ENCODE data around the gene USF2. TPM values are rescaled to one million over a fixed set of nuclear protein-coding genes. Genes with fewer than 3 reads are reported as not detected.
A peak's percentile ranks its signal among the peaks of the same experiment; 100 is the strongest.

The USF2 gene
- total RNA-seq, 1 experiment from 2014 or later, result 123 TPM

DNA sequence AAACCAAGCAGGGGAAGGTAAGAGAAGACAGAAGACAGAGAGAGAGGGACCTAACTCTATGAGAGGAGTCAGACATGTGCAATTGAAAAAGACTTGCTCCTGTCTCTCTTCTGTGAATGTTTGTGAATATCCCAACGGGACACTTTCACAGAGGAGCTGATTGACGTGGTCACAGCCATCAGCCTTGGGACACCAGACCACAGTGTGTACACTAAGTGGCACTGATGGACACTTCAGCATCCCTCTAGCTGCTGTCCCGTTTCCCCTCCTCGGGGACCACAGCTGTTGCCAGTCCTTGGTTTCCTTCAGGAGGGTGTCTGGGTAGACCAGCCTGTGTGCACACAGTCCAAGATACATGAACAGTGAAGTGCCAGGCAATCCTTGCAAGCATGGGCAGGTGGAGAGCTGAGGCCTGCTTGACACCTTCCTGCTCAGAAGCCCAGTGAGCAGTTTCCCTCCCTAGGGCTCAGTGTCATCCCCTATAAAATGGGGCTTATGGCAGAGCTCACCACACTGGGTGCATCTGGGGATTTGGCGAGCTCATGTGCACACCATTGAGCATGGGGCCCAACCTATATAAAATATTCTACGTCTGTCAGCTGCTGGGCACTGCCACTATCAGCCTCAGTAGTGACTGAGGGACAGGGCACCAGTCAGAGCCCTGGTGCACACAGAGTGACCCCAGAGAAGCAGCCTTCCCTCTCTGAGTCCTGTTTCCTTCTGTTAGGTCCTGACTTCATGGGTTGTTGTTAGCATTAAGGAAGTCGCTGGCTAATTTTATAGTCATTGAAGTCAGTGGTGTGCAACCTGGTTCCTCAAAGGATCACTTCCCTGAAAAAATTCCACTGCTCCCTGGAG, 4.3 kb upstream of the USF2 start:
- peak; percentile 19 for DNase-seq
- H3K27ac ChIP-seq (ENCODE audit: insufficient read length, low read depth, low read length), result no peak overlapping the region

More for the DNA sequence above, 4.3 kb upstream of the USF2 start:
- no peaks in the 10 kb centered on the region for H3K79me1 ChIP-seq (ENCODE audit: insufficient read depth, low read depth, low read length, poor library complexity, severe bottlenecking)
- H3K56ac ChIP-seq (ENCODE audit: insufficient read length, low read depth, low read length), result no peak overlapping the region
- H3K79me2 ChIP-seq (ENCODE audit: insufficient read depth, low read length), result no peaks in the 10 kb centered on the region
- H3K9me3 ChIP-seq (ENCODE audit: control insufficient read depth, low read depth, low read length), result no peaks in the 10 kb centered on the region
- no CpG with 5 or more reads among the region's 7 CpGs for WGBS (ENCODE audit: extremely low coverage, insufficient read length, low lambda C conversion rate)
- H3K36me3 Mint-ChIP-seq (ENCODE audit: insufficient read depth in 1 of 3, low read depth in 3 of 3), result peaks cover 16 to 67% (median 61%) of the 10 kb centered on the region in 3 experiments; a peak in 6 of 7 replicates
- H3K18ac ChIP-seq (ENCODE audit: insufficient read length, low read depth, low read length), result no peak overlapping the region
- no peak overlapping the region for H4K91ac ChIP-seq (ENCODE audit: insufficient read length, low read depth, low read length)
- no peak overlapping the region for H2AK5ac ChIP-seq (ENCODE audit: insufficient read length, low read length)
- H3K4me2 ChIP-seq (ENCODE audit: insufficient read depth, insufficient read length, low read length), result no peak overlapping the region
- TF ChIP-seq, protein P1, sequence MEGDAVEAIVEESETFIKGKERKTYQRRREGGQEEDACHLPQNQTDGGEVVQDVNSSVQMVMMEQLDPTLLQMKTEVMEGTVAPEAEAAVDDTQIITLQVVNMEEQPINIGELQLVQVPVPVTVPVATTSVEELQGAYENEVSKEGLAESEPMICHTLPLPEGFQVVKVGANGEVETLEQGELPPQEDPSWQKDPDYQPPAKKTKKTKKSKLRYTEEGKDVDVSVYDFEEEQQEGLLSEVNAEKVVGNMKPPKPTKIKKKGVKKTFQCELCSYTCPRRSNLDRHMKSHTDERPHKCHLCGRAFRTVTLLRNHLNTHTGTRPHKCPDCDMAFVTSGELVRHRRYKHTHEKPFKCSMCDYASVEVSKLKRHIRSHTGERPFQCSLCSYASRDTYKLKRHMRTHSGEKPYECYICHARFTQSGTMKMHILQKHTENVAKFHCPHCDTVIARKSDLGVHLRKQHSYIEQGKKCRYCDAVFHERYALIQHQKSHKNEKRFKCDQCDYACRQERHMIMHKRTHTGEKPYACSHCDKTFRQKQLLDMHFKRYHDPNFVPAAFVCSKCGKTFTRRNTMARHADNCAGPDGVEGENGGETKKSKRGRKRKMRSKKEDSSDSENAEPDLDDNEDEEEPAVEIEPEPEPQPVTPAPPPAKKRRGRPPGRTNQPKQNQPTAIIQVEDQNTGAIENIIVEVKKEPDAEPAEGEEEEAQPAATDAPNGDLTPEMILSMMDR (conservative IDR thresholded peaks at IDR 0.05), result no peak
- H4K8ac ChIP-seq (replicated peaks; ENCODE audit: insufficient read length, low read depth, low read length), result no peak overlapping the region
- H3K14ac ChIP-seq (ENCODE audit: insufficient read depth, low read length), result no peak overlapping the region
- H4K5ac ChIP-seq (ENCODE audit: insufficient read length, low read depth, low read length), result no peak overlapping the region
- H3T11ph ChIP-seq (ENCODE audit: low read length), result no peak overlapping the region
- H3K27me3 ChIP-seq (ENCODE audit: insufficient read depth, low read length), result no peaks in the 10 kb centered on the region
- H2AFZ ChIP-seq (ENCODE audit: low read length), result no peak overlapping the region
- H3K4me3 Mint-ChIP-seq, result peak overlapping the region in 1 of 2 experiments; percentile 32; a peak in 1 of 5 replicates
- H3K4me1 ChIP-seq (ENCODE audit: insufficient read depth, low read length), result no peaks in the 10 kb centered on the region
- no peak overlapping the region for H2BK15ac ChIP-seq (ENCODE audit: low read depth, low read length)
- H3K27ac Mint-ChIP-seq, result peak overlapping the region in 1 of 3 experiments; percentile 78; a peak in 1 of 7 replicates
- no peak overlapping the region for H3K23ac ChIP-seq (ENCODE audit: insufficient read length, low read depth, low read length)
- no peaks in the 10 kb centered on the region for H3K27me3 Mint-ChIP-seq (ENCODE audit: low read depth)
- H3K4ac ChIP-seq (ENCODE audit: low read depth, low read length), result no peak overlapping the region
- H3K9me3 Mint-ChIP-seq, result no peaks in the 10 kb centered on the region
- peaks cover 5% of the 10 kb centered on the region for H3K23me2 ChIP-seq (ENCODE audit: insufficient read length, low read depth, low read length, poor library complexity, severe bottlenecking)
- no peak overlapping the region for H3K9ac ChIP-seq (ENCODE audit: extremely low read depth, insufficient read length, low read length)
- H4K20me1 ChIP-seq (ENCODE audit: control insufficient read depth, insufficient read depth, insufficient read length), result no peaks in the 10 kb centered on the region
- peaks cover 16 to 24% of the 10 kb centered on the region in 2 experiments for H3K4me1 Mint-ChIP-seq
- no peak overlapping the region for H2BK12ac ChIP-seq (ENCODE audit: insufficient read length, low read depth, low read length)
- no peak overlapping the region for H2BK20ac ChIP-seq (ENCODE audit: low read depth, low read length, poor library complexity, severe bottlenecking)
- no peak overlapping the region for H2BK5ac ChIP-seq (ENCODE audit: insufficient read length, low read length)
- H2BK120ac ChIP-seq (ENCODE audit: low read depth, low read length, poor library complexity, severe bottlenecking), result no peak overlapping the region
